BE2C (cell line): Measurements from ENCODE around the gene GRM1.

ENCODE experiments used
- DNase-seq: peaks from one replicate; pipeline ENCODE4 v3.0.0-alpha.2; 2020
- H3K27me3 ChIP-seq: fragments of 250-450 bp; sonication (Bioruptor Pico); 2 replicates; pipeline ENCODE4 v1.5.1; 2020; ENCODE audit warnings: mild to moderate bottlenecking
- H3K36me3 ChIP-seq: fragments of 250-450 bp; sonication (Bioruptor Pico); 2 replicates; pipeline ENCODE4 v1.5.1; 2020; ENCODE audit warnings: mild to moderate bottlenecking
- H3K4me1 ChIP-seq: fragments of 250-450 bp; sonication (Bioruptor Pico); 2 replicates; pipeline ENCODE4 v1.5.1; 2020
- H3K4me3 ChIP-seq: 2 replicates; pipeline ENCODE4 v1.5.1; 2011; ENCODE audit warnings: low read depth, low read length
- H3K9me3 ChIP-seq: fragments of 250-450 bp; sonication (Bioruptor Pico); 2 replicates; pipeline ENCODE4 v1.5.1; 2020
- TF ChIP-seq, protein P1 (sequence below): IDR thresholded peaks from 2 replicates; pipeline ENCODE4 v1.5.1; 2012; ENCODE audit warnings: mild to moderate bottlenecking, low read depth, low read length

GRM1 gene

DNA sequence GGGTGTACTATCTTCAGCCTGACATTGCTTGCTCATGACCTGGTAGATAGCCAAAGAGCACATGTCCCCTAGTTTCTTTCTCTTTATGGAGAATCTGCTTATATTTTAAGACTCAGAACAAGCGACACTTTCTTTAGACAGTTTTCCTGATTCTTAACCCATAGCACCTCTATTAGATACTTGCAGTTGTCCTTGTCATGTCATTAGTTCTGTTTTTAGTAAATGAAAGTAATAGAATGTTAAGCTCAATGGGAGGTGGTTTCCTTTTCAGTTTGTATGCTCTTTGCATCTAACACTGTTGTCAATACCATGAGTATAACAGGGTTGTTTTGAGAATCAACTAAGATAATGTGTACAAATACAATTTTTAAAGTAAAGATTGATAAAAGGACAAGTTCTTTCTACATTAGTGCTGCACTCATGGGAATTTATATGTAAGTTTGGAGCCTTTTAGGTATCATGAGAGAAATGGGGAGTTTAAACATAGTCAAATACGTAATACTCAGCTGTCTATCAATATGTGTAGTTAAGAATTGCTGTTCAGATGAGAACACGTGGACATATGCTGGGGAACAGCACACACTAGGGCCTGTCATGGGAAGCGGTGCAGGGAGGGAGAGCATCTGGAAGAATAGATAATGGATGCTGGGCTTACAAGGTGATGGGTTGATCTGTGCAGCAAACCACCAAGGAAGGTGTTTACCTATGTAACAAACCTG lies 124.3 kb downstream of the GRM1 start:
- H3K4me3 ChIP-seq: no peak overlapping the region
- H3K36me3 ChIP-seq: no peaks in the 10 kb centered on the region
- no peaks in the 10 kb centered on the region for H3K4me1 ChIP-seq
- no peaks in the 10 kb centered on the region for H3K9me3 ChIP-seq
- TF ChIP-seq, protein P1, sequence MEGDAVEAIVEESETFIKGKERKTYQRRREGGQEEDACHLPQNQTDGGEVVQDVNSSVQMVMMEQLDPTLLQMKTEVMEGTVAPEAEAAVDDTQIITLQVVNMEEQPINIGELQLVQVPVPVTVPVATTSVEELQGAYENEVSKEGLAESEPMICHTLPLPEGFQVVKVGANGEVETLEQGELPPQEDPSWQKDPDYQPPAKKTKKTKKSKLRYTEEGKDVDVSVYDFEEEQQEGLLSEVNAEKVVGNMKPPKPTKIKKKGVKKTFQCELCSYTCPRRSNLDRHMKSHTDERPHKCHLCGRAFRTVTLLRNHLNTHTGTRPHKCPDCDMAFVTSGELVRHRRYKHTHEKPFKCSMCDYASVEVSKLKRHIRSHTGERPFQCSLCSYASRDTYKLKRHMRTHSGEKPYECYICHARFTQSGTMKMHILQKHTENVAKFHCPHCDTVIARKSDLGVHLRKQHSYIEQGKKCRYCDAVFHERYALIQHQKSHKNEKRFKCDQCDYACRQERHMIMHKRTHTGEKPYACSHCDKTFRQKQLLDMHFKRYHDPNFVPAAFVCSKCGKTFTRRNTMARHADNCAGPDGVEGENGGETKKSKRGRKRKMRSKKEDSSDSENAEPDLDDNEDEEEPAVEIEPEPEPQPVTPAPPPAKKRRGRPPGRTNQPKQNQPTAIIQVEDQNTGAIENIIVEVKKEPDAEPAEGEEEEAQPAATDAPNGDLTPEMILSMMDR: no peak
- no peaks in the 10 kb centered on the region; the same call in 1 of the 2 replicates for H3K27me3 ChIP-seq
- DNase-seq: no peak

DNA sequence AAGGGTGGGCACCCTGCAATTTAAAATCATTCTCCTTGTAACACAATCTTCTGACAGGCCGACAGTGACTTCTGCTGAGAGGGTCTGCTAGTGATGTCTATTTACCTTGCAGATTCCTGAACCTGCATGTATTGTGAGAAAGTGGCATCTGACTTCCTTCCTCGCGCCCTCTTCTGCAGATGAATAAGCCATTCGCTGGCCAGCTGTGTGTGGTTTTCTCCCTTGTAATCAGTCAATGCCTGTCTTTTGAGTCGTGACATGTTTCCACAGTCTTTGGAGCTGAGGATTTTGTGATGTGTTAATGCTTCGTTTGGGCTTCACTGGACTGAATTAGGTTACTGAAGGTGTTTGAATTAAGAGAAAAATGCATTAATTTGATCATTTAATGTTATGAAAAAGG lies 125.3 kb downstream of the GRM1 start:
- no peaks in the 10 kb centered on the region for H3K36me3 ChIP-seq
- no peaks in the 10 kb centered on the region for H3K4me1 ChIP-seq
- no peaks in the 10 kb centered on the region for H3K9me3 ChIP-seq
- H3K4me3 ChIP-seq: no peak overlapping the region
- DNase-seq: no peak
- H3K27me3 ChIP-seq: no peaks in the 10 kb centered on the region; the same call in 1 of the 2 replicates
- TF ChIP-seq, protein P1: no peak

DNA sequence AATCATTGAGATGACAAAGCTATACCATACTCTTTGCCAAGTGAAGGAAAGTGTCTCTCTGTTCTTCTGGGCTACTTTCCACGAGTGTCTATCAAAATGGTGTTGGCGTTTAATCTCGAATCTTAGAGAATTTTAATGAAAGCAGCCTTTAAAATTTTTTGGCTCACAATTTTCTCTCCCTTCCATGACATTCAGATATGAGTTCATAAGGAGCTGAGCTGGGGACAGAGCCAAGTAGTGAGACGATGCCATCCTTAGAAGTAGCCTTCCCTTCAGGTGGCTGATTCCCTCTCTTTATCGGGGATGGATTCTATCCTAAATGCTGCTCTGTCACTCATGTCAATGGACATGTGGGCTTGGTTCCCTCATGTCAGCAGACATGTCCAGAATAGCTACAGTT lies 132.8 kb downstream of the GRM1 start:
- no peaks in the 10 kb centered on the region; the same call in 1 of the 2 replicates for H3K4me1 ChIP-seq
- peaks cover 5% of the 10 kb centered on the region; the same call in 1 of the 2 replicates for H3K27me3 ChIP-seq
- H3K9me3 ChIP-seq: no peaks in the 10 kb centered on the region
- DNase-seq: no peak
- H3K36me3 ChIP-seq: no peaks in the 10 kb centered on the region
- no peak overlapping the region for H3K4me3 ChIP-seq
- TF ChIP-seq, protein P1: no peak

DNA sequence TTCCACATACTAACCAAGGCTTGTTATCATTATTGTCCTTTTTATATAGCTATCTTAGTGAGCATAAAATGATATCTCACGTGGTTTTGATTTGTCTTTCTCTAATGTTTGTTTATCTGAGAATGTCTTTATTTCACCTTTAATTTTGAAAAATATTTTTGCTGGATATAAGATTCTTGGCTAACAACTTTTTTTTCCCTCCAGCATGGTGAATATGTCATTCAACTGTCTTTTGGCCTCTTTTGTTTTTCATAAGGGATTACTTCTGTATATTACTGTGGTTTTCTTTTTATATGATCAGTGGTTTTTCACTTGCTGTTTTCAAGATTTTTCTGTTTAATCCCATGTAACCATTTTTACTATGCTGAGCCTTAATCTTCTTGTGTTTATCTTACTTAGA lies 141.0 kb downstream of the GRM1 start:
- TF ChIP-seq, protein P1: no peak
- H3K4me1 ChIP-seq: no peaks in the 10 kb centered on the region
- H3K9me3 ChIP-seq: no peaks in the 10 kb centered on the region
- no peaks in the 10 kb centered on the region for H3K36me3 ChIP-seq
- H3K27me3 ChIP-seq: no peaks in the 10 kb centered on the region
- no peak overlapping the region for H3K4me3 ChIP-seq
- no peak for DNase-seq

DNA sequence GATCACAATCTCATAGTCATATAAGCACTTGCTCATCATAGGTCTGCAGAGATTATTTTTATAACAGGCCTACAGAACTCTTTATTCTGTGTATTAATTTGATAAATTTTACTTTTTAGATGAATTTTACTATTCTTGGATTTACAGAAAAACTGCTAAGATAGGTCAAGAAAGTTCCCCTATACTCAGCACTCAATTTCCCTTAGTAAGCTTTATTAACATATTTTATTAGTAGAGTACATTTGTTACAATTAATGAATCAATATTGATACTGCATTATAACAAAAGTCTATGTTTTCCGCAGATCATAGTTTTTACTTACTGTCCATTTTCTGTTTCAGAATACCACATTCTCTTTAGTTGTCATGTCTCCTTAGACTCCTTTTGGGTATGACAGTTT lies 148.9 kb downstream of the GRM1 start:
- no peak for DNase-seq
- H3K4me1 ChIP-seq: no peaks in the 10 kb centered on the region
- no peaks in the 10 kb centered on the region for H3K27me3 ChIP-seq
- TF ChIP-seq, protein P1: no peak
- no peaks in the 10 kb centered on the region for H3K9me3 ChIP-seq
- H3K36me3 ChIP-seq: no peaks in the 10 kb centered on the region
- no peak overlapping the region for H3K4me3 ChIP-seq

DNA sequence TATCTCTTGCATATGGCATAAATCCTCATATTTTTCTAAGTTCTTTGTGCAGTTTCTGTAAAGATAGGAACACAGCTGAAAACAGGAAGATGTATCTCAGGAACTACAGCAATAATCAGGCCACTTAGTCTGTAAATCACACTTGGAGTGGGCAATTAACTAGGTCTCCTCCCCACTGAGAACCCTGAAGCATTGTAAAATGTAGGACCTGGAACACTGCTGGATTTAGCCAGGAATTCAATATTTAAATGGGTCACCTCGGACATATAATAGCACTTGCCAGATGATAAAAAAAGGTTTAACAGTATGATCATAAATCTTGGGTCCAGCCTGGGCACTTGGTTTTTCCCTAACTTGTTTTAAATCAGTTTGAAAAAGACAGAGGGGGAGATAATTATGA lies 155.0 kb downstream of the GRM1 start:
- Histone ChIP-seq H3K4me3 (no peak overlapping the region), H3K27me3 (peaks cover 2% of the 10 kb centered on the region; the same call in 1 of the 2 replicates), H3K4me1 (no peaks in the 10 kb centered on the region), H3K9me3 (no peaks in the 10 kb centered on the region), H3K36me3 (no peaks in the 10 kb centered on the region)
- no peak for DNase-seq
- TF ChIP-seq, protein P1: no peak
